ENCODE data around the gene CHCHD6.

The CHCHD6 gene

DNA sequence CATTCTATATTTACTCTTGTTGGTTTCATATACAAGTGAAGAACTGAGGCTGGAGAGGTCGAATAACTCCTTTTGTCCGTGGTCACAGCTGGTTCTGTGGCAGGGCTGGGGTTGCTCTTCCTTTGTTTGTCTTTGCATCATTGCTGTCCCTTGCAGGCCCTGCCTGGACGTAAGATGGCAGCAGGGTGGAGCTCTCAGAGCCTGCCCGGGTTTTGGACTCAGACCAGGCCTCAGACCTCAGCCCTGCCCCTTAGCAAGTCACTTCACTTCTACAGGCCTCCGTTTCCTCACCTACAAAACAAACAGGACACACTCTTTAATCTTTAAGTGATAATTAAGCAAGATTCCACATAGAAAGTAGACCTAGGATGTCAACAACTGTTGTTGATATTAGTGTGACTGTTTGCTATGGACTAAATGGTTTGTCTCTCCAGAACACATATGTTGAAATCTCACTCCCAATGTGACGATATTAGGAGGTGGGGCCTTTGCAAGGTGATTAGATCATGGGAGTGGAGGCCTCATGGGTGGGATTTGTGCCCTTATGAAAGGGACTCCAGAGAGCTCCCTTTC is 213.3 kb downstream of the CHCHD6 start:
- H3K4me3 ChIP-seq (ENCODE audit: low read depth, low read length): no peak overlapping the region

DNA sequence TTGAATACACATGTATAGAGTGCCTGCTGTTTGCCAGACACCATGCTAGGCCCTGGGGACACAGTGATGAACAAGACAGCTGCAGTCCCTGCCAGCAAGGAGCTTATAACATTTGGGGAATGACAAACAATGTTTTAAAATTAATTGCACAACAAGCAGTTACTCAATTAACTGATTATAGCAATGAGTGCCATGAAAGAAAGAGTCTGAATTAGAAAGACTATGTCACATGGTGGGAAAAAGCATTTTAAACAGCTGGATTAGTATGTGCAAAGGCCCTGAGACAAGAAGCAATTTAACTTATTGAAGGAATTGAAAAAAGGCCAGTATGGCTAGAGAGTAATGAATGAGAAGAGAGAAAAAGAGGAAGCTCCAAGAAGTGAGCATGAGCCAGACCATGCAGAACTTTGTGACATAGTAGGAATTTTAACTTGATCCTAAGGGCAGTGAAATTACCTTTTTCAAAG is 214.3 kb downstream of the CHCHD6 start:
- H3K4me3 ChIP-seq (ENCODE audit: low read depth, low read length): no peak overlapping the region

DNA sequence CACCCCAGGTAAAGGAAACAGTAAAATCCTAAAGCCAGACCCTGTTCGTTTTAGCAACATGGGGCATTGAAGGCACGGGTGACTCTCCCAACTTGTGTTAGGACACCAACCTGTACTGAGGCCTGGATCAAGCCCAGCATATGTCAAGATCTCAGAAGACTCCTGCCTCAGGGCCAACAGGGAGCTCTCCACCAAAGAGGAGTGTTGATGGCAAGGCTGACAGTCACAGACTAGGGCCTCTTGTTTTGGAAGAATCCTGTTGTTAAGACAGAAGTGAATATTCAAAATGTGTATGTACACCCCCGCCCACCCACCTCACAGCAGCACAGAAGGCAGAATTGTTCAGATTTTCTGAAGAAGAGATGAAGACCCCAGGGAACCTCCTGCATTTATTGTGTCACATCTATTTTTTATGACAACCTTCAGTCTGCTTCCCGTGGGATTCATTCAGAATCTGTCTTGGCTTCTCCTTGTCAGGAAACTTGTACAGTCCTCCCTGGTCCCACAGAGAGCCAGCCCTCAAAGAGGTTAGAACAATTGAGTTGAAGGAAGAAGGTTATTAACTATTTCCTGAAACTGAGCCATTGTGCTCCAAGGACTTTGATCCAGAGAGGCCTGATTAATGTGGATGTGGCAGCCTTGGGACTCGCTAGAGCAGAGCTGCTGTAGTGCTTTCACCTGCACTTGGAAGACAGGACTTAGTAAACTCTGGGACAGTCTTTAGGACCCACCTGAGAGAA is 217.2 kb downstream of the CHCHD6 start:
- no peak overlapping the region for H3K4me3 ChIP-seq (ENCODE audit: low read depth, low read length)

DNA sequence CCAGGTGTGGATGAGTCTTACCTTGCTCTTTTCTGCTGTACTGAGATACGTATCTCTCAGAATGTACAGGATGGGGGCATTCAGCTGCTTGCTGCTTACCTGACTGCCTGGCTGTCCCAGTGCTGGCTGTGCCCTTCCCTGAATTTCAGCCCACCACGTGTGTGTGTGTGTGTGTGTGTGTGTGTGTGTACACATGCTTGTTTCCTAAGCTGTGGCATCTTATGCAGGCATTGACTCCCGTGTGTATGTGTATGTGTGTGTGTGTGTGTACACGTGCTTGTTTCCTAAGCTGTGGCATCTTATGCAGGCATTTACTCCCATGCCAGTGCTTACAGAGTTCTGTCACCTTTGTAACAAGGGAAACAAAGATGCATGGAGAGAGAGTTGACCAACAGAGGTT is 218.4 kb downstream of the CHCHD6 start:
- H3K4me3 ChIP-seq (ENCODE audit: low read depth, low read length): no peak overlapping the region

DNA sequence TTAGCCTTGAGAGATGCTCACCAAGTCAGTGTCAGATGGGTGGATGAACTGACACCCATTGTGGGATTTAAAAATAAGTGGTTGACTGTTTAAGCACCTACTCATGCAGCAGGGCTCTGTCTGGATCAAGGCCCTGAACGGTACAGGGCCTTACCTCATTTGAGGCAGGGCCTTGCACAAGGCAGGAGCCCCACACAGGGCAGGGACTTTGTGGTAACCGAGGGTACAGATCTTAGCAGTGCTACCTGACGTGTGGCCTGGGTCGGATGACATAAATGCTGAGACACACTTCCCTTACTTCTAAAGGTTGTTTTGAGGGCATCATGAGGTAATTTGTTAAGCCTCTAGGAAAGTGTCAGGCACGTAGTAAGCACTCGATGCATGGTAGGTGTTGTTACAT is 219.4 kb downstream of the CHCHD6 start:
- no peak overlapping the region for H3K4me3 ChIP-seq (ENCODE audit: low read depth, low read length)

DNA sequence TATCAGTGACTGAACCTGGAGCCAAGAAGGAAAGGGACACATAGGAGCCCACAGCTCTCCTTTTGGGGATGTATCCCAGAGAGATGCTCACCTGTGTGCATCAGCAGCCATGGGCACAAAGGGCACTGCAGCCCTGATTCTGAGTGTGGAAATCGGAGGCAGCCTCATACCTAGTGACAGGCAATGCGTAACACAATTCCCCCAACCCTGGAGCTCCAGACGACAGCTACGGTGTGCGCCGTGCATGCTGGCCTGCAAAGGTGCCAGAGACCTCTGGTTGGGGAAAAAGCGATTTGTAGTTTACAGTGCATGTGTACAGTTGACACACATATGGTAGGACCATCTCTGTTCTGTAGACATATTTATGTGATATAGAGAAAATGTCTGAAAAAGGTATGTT is 219.9 kb downstream of the CHCHD6 start:
- no peak overlapping the region for H3K4me3 ChIP-seq (ENCODE audit: low read depth, low read length)

DNA sequence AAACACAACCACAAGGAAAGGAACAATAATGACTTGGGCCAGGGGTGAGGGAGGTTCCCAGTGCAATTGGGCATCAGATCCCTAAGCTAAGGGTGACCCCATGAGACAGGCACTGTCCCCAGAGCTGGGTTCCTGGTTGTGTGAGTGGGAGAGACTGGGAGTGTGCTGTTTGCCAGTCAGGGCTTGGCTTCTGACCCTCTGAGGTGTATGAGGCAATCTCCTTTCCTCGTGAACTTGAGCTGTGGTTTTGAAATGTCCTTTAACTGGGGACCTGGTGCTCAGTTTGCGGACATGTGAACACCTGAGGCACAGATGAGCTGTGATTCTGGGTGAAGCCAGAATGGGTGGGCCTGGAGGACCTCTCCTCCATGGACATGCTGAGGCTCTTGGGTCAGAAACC is 220.4 kb downstream of the CHCHD6 start:
- no peak overlapping the region for H3K4me3 ChIP-seq (ENCODE audit: low read depth, low read length)

DNA sequence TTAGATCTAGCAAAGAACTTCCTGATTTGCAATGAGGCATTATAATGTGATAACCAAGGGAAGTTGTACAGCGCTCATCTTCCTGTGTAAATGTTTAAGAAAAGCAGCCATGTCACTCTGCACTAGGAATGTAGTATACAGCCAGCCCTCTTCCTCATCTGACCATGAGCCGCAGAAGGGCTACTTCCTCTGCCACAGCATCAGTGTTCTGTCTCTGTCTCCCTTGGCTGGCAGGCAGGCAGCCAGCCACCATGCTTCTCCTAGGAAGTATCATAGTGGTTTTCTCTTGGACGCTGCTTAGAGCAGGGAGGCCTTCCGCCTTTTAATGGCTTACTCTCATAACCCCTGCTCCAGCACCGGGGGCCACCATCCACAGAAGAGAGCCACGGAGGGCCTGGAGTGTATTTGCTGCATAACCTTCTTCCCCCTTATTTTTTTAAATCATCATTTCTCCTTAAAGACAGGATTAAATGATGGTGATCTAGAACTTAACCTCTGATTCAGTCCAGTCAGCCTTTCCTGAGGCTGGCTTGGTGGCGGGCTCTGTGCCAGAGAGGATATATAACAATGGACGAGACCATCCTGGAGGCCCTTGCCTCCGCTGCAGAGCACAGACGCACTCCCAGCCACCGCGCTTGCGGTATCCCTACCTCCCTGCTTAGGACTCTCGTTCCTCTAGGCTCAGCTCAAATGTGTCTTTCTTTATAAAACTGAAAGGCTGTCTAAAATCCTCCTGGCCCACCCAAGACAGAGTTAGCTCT is 221.6 kb downstream of the CHCHD6 start:
- no peak overlapping the region for H3K4me3 ChIP-seq (ENCODE audit: low read depth, low read length)

DNA sequence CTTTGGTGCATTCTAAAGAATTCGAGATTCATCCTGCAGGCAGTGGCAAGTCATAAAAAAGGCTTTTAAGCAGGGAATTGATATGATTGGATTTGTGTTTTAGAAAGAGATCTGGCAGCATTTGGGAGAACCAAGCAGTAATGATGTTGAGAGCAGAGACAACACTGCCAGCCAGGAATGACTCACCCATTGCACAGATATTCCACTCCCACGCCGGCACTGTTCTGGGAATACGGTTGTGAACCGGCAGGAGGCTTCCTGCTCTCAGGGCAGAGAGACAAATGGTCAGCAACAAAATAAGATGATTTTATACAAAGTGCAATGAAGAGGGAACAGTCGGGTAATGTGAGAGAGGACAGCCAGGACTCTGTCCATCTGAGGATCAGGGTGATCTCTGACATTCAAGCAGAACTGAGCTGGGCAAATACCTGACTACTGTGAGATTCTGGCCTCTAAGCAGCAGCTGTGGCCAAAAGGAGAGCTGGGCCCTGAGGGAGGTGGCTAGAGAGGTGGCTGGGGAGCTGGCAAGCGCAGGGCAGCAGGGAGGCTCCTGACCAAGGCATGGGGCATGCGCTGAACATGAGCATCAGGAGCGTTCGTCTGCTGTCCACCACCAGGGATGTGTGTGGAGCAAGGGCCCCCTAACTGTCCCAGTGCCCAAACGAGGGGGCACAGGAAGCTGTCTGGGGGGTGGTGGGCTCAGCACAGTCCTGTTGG is 222.8 kb downstream of the CHCHD6 start:
- H3K4me3 ChIP-seq (ENCODE audit: low read depth, low read length): no peak overlapping the region

DNA sequence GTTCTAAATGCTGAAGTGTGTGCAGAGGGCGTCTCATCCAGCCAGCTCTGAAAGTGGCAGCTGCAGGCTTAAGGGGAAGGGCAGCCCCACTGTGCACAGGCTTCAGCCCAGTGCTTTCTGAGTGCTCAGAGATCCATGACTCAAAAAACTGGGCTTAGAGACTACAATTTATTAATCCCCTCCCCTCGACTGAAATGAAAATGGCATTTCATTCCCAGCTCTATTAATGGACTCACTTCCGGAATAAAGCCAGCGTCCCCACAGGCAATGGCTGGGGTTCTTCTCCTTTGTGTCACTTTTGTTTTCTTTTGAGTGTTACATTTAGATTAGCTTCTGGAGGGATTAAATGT is 223.3 kb downstream of the CHCHD6 start:
- H3K4me3 ChIP-seq (ENCODE audit: low read depth, low read length): no peak overlapping the region

DNA sequence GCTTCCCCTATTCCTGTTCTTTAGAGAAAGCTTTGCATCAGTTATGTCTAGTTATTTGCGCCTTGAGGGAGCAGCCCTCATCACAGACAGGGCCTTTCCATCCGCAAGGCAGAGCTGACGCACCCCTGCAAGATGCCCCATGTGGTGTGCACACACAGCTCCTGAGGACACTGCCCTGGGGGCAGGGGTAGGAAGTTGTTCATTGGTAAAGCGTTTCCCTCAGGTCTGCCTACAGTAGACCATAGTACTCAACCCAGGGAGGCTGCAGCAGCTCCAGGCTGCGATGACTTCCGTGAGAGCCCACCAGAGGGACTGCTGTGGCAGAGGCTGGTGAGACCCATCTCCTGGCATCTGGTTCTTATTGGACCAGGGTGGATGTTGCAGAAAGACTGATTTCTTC is 223.8 kb downstream of the CHCHD6 start:
- no peak overlapping the region for H3K4me3 ChIP-seq (ENCODE audit: low read depth, low read length)

DNA sequence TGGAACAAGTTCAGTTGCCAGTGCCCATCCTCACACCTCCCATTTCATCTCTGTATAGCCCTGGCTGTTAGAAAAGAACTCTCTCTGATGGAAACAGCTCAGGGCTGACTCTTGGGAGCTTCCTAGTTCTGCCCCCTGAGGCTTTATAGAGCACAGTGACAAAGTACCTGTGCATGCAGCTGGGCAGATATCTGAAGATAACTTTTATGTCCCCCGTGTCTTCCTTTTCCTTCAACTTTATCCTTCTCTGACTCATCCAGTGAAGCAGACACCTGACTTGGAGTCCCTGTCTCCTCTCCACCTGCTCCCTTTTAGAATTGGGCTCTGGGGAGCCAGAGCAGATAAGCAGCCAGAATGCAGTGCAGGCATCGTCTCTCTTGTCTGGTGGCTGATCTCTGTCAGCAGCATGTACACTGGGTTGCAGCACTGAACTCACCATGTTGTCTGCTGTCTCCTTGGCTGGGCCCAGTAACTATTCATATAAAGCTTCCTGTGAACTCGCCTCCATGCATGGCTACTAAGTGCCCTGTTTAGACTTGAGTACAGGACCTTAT is 225.0 kb downstream of the CHCHD6 start:
- H3K4me3 ChIP-seq (ENCODE audit: low read depth, low read length): no peak overlapping the region

DNA sequence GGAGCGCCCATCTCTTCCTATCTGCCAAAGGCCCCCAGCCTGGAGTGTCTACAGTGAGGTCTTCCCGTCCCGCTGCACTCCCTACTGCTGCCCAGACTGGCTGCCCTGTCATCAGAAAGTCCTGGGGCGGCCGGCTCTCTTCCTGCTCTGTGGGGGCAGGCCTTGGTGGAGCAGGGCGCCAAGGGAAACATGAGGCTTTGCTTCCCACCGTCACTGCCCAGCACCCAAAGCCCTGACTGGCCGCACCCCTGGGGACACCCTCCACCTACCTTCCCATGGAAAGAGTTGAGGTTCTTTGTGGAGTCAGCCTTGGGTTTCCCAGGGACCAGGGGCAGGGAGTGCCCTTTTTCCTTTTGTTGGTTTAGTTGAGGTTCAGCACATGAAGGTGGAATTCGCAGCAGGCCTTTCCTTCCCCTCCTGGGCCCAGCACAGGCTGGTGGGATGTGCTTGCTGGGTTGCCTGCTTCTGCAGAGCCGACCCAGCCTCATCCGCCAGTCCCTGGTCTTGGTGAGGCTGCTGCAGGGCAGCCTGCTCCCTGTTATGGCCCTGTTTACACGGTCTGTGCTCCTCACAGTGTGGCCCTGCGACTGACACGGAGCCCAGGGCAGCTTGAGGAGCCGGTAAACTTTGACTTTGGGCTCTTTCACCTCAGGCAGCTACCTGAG is 227.0 kb downstream of the CHCHD6 start:
- H3K4me3 ChIP-seq (ENCODE audit: low read depth, low read length): no peak overlapping the region

DNA sequence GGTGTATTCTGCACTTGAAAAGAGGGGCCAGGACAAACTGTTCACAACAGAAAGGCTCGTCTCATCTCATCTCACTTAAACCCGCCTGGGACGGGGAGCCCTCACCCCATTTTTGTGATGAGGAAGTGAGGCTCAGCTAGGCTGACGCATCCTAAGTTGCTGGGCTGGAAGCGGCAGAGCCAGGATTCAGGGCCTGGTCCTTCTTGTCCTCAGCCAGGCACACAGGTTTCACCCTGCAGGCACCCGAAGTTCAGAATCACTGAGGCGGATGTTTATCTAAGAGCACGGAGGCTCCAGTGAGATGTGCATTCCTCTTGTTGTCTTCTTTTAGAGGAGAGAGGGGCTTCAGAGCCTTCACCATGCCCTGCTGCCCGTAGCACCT is 227.8 kb downstream of the CHCHD6 start:
- no peak overlapping the region for H3K4me3 ChIP-seq (ENCODE audit: low read depth, low read length)

DNA sequence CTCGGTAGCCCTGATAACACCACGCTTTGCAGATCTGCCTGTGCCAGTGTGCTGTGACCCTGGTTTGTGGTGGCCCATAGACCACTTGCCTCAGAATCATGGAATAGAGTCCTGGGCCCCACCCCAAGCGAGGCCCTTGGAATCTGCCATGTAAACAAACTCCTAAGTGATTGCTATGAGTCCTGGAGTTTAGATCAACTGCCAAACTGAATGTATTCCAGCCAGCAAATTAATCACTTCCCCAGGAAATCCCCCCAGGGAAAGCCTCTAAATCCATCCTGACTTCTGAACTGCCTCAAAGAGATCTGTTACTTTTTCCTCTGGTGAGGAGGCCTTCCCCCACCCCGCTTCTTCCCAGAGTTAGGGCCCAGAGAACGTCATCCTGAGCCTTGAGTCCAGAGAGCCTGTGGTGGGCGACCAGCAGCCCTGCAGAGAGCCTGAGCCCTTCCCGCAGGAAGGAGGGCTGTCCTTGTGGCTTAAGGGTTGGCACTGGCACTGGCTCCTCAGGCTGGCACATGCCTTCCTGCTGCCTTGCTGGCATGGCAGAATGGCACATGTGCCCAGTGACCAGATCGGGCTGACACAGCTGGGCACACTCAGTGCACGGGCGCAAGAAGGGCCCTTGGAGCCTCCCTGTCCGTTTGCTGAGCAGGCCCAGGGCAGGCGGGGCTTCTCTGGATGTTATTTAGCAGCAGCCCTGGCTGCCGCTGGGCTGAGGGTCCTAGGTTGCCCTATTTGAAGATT is 228.3 kb downstream of the CHCHD6 start:
- no peak overlapping the region for H3K4me3 ChIP-seq (ENCODE audit: low read depth, low read length)

DNA sequence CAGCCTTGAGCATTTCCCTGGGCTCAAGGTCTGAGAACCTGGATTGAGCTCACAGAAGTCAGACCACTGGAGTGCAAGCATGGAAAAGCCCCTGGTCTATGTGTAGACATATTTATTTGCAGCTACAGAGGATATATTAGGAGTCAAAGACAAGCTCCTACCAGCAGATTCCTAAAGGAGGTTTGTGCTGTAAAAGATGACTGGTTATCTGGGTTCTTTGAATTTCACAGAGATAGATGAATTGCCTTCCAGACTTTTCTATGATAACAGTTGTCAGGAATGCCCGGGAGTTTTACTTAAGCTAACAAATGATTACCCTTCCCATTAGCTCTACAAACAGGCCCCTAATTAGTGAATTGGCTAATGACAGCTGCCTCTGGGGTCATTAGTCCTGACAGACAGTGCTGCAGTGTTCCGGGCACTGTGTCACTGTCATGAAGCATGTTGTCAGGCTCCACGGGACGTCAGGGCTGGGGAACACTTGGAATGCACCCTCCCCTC is 230.0 kb downstream of the CHCHD6 start:
- no peak overlapping the region for H3K4me3 ChIP-seq (ENCODE audit: low read depth, low read length)

DNA sequence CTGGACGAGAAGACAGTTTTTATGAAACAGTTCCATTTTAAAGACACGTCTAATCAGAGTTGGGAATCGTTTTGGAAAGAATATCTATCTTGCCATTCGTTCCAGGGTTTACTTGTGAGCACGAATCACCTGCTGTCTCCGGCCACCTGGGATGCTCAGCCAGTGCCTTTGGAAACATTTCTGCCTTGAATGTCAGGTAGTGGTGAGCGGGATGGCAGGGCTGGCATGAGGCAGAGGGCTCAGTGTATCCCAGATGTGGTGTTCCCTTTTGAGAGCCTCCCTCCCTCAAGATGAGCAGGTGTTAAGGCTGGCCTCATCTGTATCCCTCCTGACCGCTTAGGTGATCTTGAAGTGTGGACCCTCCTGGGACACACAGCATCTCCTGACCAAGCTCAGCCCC is 231.0 kb downstream of the CHCHD6 start:
- H3K4me3 ChIP-seq (ENCODE audit: low read depth, low read length): no peak overlapping the region

DNA sequence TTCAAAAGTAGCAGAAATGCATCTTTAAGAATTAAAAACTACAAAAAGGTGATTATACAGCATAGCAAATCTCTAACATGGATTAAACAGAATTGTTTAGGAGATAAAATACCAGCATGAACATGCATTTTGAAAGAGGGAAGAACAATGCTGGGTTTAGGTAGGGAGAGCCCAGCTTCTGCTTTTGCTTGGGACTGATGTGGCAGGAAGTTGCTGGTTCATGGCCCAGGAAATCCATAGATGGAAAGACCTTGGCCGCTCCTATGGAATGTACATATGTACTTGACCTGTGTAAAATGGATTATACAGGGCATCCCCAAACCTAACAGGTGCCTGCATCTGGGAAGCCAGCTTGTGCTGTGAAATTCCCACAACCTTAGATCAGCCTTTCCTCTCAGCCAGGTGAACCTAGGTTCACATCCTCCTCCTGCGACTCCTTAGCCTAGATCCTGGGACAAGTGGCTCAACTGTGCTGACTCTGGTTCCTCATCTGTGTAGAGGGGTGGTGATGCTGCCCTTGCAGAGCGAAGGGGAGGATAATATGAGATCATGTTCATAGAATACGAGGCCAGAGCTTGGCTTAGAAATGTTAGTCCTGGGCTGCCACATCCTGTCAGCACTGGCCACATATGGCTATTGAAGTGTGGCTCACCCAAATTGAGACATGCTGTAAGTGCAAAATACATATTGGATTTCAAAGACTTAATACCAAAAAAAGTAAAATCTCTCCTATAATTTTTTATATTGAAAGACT is 231.9 kb downstream of the CHCHD6 start:
- H3K4me3 ChIP-seq (ENCODE audit: low read depth, low read length): no peak overlapping the region

DNA sequence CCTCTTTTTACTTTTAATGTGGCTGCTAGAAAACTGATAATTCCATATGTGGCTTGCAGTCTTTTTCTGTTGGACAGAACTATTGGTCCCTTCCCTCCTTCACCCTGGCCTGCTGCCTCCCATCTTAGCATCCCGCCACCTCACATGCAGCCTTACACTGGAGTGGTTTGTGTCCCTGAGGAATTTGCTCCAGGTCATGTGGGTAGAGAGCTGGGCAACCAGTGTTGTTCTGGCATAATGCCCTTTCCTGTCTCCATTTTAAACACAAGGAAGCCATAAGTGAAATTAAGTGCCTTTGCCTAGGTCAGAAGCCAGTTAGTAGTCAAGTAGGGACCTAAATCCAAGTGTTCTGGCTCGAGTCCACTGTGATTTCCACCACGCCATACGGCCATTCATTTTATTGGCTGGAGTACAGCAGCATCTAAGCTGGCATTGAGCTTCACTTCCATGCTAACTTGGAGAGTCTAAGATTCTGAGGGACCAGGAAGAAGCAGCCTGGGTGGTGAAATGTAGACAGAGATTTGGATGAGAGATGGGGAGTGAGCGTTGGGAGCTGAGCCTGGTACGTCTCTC is 232.9 kb downstream of the CHCHD6 start:
- H3K4me3 ChIP-seq (ENCODE audit: low read depth, low read length): no peak overlapping the region
